GM04503 (cell line): Measurements from ENCODE around the gene SLC24A4.

Experiments used
- DNase-seq: peaks from one replicate; pipeline ENCODE4 v3.0.0-alpha.2; 2012; ENCODE audit warnings: low read depth

SLC24A4 gene

DNA sequence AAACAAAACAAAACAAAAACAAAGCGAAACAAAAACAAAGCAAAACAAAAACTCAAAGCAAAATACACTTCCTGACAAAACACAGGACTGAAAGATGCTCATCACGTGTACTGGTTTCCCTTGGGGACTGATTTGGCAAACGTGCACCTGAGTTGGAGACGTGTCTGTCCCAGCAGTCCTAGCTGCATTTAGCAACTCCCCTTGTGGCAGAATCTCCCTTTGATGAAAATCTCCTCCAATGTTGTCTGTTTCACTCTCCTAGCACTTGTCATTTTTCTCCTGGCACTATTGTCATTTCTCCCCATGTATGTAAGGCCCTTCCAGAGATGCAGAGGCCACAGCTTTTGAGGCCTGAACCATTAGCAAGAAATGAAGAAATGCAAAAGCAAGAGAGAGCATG, 6.8 kb upstream of the SLC24A4 start:
- no peak for DNase-seq

DNA sequence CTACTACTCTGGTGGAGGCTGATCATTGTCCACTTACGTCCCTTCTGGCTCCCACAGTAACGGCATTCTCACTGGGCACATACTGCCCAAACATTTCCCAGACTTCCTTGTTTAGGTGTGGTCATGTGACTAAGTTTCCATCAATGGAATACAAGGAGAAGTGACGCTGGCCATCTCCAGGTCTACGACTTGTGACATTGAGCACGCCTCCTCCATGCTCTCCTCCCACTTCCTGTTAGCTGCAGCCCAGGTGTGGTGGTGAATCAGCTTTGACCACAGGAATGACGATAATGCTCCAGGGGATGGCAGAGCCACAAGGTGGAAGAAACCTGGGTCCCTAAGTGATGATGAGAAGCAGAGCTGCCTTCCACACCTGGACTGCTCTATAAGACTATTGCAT, 6.0 kb upstream of the SLC24A4 start:
- DNase-seq, result no peak

DNA sequence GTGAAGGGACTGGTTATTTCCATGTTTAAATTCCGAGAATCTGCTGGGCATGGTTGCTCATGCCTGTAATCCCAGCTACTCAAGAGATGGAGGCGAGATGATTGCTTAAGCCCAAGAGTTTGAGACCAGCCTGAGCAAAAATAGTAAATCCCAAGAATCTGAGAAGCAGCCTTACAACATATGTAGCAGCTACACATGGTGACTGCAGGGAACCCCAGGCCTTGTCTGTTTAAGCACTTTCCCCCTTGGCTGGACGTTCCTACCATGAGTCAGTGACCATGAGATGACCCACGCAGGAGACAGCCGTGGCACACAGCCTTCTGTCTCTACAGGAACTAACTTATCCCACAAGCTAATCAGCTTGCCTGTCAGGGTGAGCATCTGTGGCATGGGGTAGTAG, 5.5 kb upstream of the SLC24A4 start:
- DNase-seq, result peak; percentile 17

DNA sequence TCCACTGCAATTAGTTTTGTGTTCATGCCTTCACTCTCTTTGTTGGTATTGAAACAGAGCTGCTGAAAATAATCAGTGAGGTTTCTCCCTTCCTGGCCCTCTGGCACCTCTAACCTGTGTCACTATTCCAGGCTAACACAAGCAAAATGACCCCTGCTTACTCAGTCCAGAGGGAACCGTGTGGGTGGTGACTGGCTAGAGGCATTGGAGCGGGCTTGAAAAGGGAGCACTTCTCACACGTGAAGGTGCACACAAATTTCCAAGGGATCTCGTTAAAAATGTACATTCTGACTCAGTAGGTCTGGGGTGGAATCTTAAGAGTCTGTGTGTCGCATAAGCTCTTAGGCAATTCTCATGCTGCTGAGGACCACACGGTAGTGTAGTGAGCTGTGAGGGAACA, 1.3 kb upstream of the SLC24A4 start:
- no peak for DNase-seq

DNA sequence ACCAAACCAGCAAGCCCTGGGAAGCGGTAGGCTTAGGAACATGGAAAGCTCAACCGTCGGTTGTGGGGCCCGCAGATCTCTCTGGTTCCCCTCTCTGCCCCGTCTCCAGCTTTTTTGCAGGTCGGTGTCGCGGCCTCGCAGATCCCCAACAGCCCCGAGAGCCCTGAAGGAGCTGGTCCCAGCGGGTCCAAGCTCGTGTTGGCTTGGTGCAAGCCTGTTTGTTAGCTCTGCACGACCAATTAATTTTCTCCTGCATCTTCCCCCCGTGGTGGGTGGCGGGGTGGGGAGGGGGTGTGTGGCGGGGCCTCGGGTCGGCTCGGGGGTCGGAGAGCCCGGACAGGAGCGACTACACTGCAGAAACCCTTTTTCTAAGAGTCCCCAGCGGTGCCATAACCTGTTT, 449 bp upstream of the SLC24A4 start:
- no peak for DNase-seq

DNA sequence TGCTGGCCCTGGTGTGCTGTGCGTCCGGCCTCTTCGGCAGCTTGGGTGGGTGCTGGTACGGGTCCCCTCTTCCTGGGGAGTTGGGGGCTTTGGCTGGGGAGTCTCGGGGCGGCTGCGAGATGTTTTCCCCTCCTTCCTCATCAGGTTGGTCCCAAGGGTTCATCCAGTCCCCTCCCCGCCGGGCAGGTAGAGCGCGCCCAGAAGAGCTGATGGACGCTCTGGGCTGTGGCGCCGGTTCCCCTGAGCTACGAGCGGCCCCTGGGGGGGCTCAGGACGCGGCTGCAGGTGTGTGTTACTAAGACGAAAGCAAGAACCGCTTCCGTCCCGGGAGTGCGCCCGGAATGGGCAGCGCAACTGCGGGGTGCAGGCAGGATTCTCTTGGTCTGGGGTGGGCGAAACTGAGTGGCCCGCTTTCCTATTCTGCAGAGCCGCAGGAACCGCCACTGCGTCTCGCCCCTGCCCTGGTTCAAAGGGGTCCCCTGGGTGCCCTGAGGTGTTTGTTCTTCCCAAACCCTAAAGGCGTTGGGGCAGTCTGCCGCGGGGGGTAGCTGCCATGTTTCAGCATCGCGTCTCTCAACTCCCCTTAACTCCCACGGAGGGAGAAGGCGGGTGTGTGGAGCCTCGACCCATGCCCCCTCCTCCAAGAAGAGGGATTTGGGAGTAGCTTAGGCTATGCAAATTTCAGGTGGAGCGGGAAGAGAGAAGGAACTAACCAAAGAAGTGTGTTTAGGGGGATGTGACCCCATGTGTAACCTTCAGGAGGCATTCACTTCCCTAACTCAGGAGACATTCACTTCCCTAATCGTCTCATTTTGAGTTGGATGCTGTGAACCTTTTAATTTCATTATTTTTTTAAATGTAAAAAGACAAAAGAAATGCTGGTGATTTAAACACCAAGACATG, 1.2 kb downstream of the SLC24A4 start:
- no peak for DNase-seq

DNA sequence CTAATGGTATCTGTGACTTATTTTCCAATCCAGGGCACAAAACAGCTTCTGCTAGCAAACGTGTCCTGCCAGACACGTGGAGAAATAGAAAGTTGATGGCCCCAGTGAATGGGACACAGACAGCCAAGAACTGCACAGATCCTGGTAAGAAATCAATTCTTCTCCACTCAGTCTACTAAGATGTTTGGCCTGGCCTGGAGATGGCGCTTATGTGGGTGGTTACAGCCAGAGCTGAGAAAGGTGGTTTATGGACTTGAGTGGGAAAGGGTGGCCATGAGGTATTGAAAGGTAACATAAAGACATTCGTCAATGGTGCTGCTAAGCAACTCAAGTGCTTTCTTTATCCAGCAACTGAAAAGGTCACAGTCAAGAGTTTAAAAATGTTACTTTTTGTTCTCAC, 2.9 kb downstream of the SLC24A4 start:
- no peak for DNase-seq

DNA sequence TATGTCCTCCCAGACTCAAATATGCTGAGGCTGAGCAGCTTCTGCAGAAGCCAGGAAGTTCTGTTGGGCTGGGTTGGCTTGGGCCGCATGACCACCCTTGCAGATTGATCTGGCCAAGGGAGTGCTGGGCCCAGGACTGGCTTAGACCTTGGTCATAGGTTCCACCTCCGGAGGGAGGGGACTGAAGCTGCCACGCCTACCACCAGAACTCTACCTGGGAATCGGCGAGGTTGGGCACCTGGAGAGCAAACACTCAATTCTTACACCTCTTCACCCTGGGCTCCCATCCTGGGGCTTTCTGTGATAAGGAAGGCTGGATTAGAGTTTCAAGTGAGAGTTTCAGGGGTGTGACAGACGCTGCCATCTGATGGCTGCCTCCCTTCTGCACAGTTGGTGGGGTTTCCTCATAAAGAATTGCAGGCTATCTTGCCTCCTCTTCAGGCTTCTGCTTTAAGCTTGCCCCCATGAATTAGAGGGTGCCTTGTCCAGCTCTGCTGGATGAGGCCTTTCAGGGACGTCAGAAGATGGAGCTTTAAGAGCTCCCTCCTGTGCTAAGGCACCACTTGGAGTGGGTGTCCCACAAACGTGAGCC, 5.8 kb downstream of the SLC24A4 start:
- no peak for DNase-seq

DNA sequence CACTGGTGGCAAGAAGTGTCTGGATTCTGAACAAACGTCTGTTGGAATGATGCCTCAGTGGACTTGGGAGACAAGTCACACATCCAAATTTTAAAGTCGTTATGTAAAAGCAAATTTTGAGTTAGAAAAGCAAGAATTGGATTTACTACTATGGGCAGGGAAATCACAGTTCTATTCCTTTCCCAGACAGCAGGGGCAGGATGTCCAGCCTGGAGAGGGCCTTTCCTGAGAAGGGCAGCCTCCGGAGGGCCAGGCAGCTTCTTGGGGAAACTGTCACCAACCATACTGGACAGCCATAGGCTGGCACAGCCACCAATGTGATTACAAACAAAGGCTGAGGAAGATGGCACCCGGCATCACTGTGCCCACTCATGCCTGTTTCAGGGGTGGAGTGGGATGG, 11.1 kb downstream of the SLC24A4 start:
- DNase-seq, result no peak

DNA sequence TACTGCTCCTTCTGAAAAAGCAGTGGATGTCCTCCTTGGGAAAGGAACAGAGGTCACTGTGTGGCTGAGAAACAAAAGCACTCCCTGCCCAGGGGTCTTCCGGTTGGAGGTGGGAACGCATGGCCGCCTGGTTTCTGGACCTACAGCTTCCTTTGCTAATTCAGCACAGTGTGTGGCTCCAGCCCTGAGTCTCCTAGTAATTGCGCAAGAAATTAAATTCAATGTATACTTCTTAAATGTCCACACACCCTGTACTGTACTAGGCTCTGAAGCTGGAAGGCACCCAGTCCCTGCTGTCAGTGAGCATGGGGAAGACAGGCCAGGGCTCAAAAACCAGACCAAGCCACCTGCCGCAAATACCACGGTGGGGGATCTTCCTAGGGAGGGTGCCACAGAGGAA, 13.4 kb downstream of the SLC24A4 start:
- DNase-seq, result no peak

DNA sequence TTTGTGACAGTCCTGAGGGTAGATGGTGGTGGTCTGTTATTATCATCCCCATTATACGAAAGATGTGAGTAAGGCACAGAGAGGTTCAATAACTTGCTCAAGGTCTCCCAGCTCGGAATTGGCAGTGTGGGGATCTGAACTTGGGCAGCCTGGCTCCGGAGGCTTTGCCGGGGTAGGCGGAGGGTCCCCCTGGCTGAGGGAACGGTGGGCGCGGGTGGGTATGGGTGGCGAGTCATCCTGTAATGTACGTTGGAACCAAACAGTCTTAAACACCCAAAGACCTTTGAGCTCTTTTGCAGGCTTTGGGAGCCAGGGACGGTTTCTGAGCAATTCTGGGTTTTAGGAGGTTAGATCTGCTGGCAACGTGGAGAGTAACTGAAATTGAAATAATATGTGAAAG, 16.5 kb downstream of the SLC24A4 start:
- no peak for DNase-seq

DNA sequence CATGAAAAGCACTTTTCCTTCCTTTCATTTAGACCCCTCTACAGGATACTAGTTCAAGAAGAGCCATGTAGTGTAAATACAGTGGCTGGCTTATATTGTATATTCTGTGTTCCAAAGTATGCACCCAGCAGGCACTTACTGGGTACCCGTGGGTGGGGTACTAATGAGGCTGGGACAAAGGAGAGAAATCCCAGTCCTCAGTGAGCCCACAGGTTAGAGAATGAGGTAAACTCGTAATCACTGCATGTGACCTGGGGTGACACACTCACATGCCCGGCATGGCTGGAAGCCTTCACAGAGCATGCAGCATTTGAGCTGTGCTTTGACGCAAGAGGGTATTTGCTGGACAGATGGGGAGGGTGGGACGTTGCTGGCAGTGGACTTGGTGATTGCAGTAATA, 17.1 kb downstream of the SLC24A4 start:
- no peak for DNase-seq

DNA sequence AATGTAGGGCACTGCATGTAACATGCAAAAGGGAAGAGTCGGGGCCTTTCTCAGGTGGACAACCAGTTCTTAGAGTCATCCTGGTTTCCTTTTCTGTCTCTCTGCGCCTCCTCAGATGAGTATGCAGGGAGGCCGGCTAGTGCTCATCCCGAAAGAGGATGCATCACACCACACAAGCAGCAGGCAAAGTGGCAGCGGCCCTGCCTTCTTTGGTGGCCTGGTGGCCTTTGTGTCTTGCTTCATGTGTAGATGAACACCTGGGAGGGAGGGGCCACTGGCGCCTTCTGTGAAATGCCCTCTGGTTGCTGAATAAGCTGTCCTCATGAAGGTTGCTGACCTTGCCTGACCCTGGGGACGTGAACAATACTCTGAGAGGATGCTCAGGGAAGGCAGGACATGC, 18.0 kb downstream of the SLC24A4 start:
- DNase-seq, result no peak

DNA sequence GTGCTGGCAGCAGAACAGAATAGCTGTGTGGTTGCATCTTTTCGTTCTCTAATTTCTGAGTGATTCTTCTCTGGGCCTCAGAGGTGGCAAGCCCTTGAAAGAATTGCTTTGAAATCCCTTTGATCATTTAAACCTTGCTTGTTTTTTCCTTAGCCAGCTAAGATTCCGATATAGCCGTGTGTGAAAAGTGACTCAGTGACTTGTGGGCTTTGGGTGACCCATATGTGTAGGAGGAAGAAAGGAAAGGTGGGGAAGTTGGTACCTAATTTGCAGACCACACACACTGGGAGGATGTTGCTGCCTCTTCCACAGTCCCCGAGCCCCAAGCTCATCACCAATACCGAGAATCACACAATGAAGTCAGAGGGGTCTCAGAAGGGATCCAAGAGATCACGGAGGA, 18.8 kb downstream of the SLC24A4 start:
- no peak for DNase-seq

DNA sequence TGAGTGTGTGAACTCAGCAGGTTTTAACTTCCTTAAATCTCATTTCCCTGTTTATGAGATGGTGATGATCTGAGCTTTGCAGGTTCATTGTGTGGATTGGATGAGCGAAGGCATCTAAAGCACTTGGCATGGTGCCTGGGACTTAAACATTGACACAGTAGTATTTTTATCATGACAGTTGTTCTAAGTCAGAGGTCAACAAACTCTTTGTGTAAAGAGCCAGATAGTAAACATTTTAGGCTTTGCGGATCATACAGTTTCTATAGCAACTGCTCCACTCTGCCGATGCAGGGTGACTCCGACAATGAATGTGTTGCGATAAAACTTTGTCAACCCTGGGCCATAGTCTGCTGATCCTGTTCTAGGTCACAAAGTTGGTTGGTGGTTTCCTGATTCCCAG, 25.2 kb downstream of the SLC24A4 start:
- DNase-seq, result no peak

DNA sequence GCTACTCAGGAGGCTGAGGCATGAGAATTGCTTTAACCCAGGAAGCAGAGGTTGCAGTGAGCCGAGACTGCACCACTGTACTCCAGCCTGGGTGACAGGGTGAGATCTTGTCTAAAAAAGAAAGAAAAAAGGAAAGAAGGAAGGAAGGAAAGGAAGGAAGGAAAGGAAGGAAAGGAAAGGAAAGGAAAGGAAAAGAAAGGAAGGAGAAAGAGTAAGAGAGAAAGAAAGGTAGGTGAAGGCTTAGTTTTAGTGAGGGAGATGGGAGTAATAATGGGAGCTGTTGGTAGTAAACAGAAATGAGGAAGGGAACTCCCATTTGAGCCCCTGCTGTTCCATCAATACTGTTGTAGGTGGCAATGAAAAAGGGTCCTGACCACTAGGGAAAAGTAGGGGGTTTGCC, 28.8 kb downstream of the SLC24A4 start:
- DNase-seq, result no peak

DNA sequence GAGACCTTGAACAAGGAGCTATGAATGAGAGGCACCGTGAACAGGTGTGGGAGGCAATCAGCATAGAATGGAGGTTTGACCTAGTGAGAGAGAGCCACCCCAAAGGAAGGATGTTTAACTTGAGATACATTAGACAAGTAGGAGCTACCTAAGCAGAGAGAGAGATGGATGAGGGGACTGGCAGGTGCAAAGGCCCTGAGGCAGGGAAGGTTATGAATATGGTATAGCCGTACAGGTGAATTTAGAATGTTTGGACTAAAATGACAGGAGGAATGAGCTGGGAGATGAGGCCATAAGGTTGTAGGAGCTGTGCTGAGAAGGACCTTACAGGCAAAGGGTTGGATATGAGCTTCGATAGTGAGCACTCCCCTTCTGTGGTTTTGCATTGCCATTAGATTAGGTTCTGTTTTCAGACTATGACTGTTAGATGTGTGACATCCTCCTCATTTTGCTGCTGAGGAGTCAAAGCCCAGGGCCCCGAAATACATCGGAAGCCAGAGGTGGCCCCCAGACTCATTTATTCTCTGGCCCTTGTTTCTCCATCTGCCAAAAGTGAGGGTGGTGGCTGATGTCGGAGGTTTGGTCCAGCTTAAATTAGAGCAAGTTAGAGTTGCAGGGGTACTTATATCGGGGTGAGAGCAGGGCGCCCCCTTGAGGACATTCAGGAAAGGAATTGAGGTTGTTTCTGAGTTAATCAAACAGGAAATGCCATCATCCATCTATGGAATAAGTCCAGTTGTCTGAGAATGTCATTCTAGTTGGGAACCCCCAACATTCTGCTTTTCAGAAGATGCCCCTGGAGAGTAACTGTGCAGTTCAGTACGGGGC, 29.4 kb downstream of the SLC24A4 start:
- no peak for DNase-seq

DNA sequence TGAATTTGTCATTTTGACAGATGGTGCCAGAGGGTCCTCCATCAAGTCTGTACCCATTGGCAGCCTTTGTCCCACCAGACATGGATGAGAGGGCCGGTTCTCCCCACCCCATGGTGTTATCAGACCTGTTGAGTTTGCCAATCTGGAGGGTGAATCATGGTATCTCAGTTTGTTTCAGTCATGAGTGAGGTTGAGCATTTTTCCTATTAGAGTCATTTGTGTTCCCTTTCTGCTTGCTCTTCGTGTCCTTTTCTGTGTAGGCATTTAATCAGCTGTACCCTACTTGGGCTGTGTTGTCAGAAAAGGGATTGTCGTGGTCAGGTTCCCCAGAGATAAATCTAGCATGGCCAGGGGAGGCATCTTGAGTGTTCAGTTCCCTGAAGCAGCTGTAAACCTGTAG, 30.5 kb downstream of the SLC24A4 start:
- DNase-seq, result no peak

DNA sequence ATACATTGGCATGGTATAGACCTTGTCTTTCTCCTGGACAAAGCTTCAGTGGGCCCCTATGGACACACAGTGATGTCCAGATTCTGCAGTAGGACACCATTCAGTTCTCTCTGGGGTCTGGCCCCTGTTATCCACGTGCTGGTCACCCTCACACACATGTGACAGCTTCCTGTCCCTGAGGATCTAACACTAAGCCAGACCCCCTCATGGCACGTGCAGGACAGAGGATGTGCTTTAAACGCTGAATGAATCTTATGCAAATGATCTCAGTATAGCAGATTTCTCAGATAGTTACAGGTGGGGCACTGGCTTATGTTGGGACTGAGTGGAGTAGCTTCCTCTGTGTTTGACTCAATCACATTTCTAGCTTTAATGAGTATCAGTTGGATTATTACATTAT, 33.7 kb downstream of the SLC24A4 start:
- no peak for DNase-seq

DNA sequence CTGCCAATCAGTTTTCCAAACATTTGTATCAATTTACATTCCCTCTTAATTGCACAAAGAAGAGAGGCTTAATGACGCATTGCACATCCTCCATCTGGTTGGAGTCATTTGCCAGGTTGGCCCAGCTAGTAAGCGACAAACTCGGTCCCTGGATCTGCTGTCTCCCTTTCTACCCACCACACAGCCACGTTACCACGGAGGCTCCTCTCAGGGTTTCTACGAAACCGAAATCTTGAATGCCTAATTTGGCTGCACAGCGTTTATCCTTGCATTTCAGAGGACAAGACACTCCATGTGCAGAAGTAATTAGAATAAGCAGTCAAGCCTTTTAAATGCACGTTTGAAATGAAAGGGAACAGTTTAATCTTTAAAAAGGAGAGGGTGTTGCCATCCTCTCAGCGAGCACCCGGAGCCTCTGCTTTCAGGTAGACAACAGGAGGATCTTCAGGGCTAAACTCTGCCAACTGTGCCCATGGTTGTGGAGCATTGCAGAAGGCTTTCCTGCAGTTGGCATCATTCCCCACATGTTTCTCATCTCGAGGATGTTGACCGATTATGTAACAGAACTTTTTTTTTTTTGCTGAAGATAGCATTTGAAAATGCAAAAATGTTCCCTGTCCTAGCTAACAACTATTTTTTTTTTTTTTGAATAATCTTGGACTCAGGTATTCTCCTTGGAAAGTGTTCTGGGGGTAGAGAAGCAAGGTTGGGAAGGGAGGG, 37.8 kb downstream of the SLC24A4 start:
- no peak for DNase-seq

DNA sequence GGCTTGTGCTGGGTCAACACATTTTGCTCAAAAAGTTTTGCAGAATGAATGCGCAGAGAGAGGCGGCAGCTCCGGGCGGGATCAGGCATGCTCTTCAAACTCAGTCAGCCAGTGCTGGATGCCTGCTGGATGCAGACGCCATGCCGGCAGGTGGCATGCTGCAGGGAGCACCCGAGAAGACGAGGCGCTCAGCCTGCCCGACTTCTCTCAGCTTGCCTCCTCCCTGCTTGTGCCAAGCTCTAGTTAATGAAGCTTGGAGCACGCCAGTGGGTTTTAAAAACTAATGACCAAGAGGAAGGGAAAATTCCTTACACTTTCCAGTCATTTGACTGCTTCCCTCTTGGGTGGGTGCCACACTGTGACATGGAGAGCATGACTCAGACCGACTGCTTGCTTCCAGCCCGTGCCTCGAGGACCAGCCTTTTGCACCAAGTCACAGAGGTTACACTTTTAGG, 39.8 kb downstream of the SLC24A4 start:
- peak; percentile 20 for DNase-seq

DNA sequence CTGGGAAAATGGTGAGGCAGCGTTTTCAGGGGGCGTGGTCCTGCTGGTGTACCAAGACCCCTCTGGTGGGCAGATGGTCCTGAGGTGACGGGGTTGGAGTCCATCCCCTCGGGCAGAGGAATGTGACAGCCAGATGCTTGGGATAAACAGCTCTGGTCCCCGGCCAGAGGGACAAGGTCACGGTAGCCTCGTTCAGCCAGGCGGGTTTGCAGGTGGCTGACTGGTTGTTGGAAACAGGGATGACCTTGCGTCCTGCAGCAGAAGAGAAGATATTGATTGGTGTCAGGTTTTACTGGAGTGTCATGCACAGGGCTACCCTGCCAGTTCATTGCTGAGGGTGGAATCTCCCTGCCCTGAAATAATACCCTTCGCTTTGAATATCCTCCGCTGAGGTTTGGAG, 43.3 kb downstream of the SLC24A4 start:
- no peak for DNase-seq
